Uterus (tissue), 2 donors: Measurements from ENCODE around the gene MIA2.

Experiments used
- POLR2A ChIP-seq, 2 donors: fragments of 450-650 bp; IDR thresholded peaks; one replicate each; pipeline ENCODE4 v1.6.1; 2016; ENCODE audit warnings: antibody characterized with exemption in 2 of 2, mild to moderate bottlenecking in 1 of 2, moderate library complexity in 1 of 2
- TF ChIP-seq, protein P1 (sequence below), 4 experiments: fragments of 200-600 bp in 2 of 4; fragments of 450-650 bp in 2 of 4; sonication (generic) in 2 of 4; IDR thresholded peaks; one replicate each; pipeline ENCODE4 v1.5.1; 2016 to 2019; ENCODE audit warnings: antibody characterized with exemption in 4 of 4, mild to moderate bottlenecking in 2 of 4, moderate library complexity in 1 of 4

GRCh38 chr14:39416072-39416471 lies 182.4 kb downstream of the MIA2 start:
- no peak for TF ChIP-seq POLR2A (IDR thresholded peaks at IDR 0.05)
- TF ChIP-seq, protein P1, sequence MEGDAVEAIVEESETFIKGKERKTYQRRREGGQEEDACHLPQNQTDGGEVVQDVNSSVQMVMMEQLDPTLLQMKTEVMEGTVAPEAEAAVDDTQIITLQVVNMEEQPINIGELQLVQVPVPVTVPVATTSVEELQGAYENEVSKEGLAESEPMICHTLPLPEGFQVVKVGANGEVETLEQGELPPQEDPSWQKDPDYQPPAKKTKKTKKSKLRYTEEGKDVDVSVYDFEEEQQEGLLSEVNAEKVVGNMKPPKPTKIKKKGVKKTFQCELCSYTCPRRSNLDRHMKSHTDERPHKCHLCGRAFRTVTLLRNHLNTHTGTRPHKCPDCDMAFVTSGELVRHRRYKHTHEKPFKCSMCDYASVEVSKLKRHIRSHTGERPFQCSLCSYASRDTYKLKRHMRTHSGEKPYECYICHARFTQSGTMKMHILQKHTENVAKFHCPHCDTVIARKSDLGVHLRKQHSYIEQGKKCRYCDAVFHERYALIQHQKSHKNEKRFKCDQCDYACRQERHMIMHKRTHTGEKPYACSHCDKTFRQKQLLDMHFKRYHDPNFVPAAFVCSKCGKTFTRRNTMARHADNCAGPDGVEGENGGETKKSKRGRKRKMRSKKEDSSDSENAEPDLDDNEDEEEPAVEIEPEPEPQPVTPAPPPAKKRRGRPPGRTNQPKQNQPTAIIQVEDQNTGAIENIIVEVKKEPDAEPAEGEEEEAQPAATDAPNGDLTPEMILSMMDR (IDR thresholded peaks at IDR 0.05) = no peak
